GM19372 (cell line): Measurements from ENCODE around the gene ATP2A3.

ENCODE experiments used
- ATAC-seq: cut with Tn5 transposase; IDR thresholded peaks from one replicate; pipeline ENCODE4 v1.9.1; 2021; ENCODE audit warnings: mild to moderate bottlenecking, low read depth, moderate library complexity; ENCODE audit not compliant: unreplicated experiment

Gene ATP2A3

GRCh38 chr17:3875317-3875716 is 88.9 kb downstream of the ATP2A3 start:
- ATAC-seq, result no peak
